ENCODE measurements around the gene KCNG2.

DNA sequence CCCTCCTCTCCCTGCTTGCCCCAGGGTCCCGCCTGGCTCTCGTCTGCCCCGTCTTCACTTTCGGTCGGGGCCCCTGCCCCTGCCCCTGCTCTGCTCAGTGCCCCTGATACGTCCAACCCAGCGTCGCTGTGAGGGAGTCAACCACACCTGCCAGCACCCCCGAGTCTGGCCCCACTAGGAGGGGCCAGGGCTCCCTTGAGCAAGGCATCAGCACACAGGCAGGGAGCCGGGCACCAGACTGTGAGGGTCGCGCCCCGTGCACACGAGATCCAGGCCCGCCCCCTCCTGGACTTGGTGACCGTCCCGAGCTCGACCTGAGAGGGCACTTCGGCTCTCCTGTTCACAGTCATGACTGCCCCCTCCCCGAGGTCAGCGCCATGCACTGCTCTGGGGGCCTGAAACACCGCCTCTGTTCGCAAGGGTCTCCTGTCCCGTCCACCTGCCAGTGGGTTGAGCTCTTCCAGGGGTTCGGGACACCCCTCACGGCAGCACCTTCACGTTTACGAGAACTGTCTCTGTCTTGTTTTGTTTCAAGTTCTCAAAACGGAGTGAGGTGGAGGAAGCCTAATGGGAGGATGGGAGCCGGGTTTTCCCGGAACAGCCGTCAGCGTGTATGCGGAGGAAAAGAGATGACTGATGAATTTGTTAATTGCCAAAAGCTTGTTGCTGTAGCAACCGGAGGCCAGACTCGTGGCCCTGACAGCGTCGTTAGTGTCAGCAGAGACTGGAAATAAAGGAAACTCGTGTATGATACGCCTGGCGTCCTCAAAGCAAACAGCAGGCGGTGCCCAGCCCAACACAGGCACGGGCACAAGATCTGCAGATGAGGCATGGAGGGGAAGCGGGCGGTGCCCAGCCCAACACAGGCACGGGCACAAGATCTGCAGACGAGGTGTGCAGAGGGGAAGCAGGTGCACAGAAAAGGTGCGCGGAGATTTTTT, 48.2 kb upstream of the KCNG2 start:
- TF ChIP-seq, protein P1, sequence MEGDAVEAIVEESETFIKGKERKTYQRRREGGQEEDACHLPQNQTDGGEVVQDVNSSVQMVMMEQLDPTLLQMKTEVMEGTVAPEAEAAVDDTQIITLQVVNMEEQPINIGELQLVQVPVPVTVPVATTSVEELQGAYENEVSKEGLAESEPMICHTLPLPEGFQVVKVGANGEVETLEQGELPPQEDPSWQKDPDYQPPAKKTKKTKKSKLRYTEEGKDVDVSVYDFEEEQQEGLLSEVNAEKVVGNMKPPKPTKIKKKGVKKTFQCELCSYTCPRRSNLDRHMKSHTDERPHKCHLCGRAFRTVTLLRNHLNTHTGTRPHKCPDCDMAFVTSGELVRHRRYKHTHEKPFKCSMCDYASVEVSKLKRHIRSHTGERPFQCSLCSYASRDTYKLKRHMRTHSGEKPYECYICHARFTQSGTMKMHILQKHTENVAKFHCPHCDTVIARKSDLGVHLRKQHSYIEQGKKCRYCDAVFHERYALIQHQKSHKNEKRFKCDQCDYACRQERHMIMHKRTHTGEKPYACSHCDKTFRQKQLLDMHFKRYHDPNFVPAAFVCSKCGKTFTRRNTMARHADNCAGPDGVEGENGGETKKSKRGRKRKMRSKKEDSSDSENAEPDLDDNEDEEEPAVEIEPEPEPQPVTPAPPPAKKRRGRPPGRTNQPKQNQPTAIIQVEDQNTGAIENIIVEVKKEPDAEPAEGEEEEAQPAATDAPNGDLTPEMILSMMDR (IDR thresholded peaks at IDR 0.05; ENCODE audit: insufficient read depth, low read length, poor library complexity, severe bottlenecking): no peak
- TF ChIP-seq EZH2phosphoT487 (conservative IDR thresholded peaks at IDR 0.05; ENCODE audit: low read length): no peak

Measured in SU-DHL-6 (cell line).